Aorta (tissue), 5 donors: ENCODE data around the gene MLKL. TPM values are rescaled to one million over a fixed set of nuclear protein-coding genes. Genes with fewer than 3 reads are reported as not detected.
A peak's percentile ranks its signal among the peaks of the same experiment; 100 is the strongest.

Experiments
- ATAC-seq: fragments of 200-7000 bp; cut with Tn5 transposase; one replicate; pipeline ENCODE4 v1.9.1; 2022; ENCODE audit warnings: moderate library complexity; ENCODE audit not compliant: low FRiP score
- DNase-seq, 2 donors: peaks; one replicate each; pipeline ENCODE4 v3.0.0-alpha.2; 2020
- H3K27ac ChIP-seq, 2 donors: one replicate each; pipeline ENCODE4 v1.5.1; 2013; ENCODE audit warnings: low read length in 2 of 2, mild to moderate bottlenecking in 2 of 2, moderate library complexity in 2 of 2, control low read depth in 1 of 2, inconsistent platforms in 1 of 2, low read depth in 1 of 2
- H3K27me3 ChIP-seq, 2 donors: one replicate each; pipeline ENCODE4 v1.6.1; 2013; ENCODE audit warnings: control low read depth in 1 of 2, low read length in 1 of 2, mild to moderate bottlenecking in 1 of 2, moderate library complexity in 1 of 2; ENCODE audit not compliant: insufficient read depth in 2 of 2, control insufficient read depth in 1 of 2
- H3K36me3 ChIP-seq, 2 donors: one replicate each; pipeline ENCODE4 v1.6.1; 2013; ENCODE audit warnings: control low read depth in 1 of 2, low read length in 1 of 2, mild to moderate bottlenecking in 1 of 2; ENCODE audit not compliant: insufficient read depth in 2 of 2, control insufficient read depth in 1 of 2
- H3K4me1 ChIP-seq, 2 donors: one replicate each; pipeline ENCODE4 v1.6.1; 2013; ENCODE audit warnings: low read length in 2 of 2, control low read depth in 1 of 2, mild to moderate bottlenecking in 1 of 2, moderate library complexity in 1 of 2; ENCODE audit not compliant: insufficient read depth in 2 of 2, control insufficient read depth in 1 of 2
- H3K4me3 ChIP-seq, 2 donors: one replicate each; pipeline ENCODE4 v1.5.1; 2013; ENCODE audit warnings: low read length in 2 of 2, control low read depth in 1 of 2, mild to moderate bottlenecking in 1 of 2
- H3K9me3 ChIP-seq: one replicate; pipeline ENCODE4 v1.6.1; 2013; ENCODE audit warnings: mild to moderate bottlenecking, low read length; ENCODE audit not compliant: control insufficient read depth
- WGBS, 2 donors: extraction: QIAGEN DNeasy Blood & Tissue Kit; methylation state at CpG; one replicate each; pipeline ENCODE4 v1.1.7; 2013; 5-methylcytosine and 5-hydroxymethylcytosine counted together
- intact Hi-C, 2 donors: fragments of 100-400 bp; cut with DNase I; formaldehyde crosslinking; loops; one replicate each; pipeline versions ENCODE4 v1.14.2 to v1.15.0; 2022
- polyA plus RNA-seq, 2 donors: library from polyadenylated mRNA; stranded (reverse); fragments of 200-250 nt; gene quantifications; one replicate each; pipeline ENCODE4 v1.2.3, GENCODE V29; 2013
- total RNA-seq, 2 donors: library from RNA; stranded (reverse); fragmentation: NEBNext Ultra II Directional; extraction: Animal tissue kit (Norgen Biotek cat#: 25700); gene quantifications; one replicate each; pipeline ENCODE4 v1.2.1, GENCODE V29; 2021
- donor health status: healthy with polysubstance abuse.
- donor health status: Bipolar disorder and iron deficiency.
- donor health status: DM: no; HTN: no; CAD: no.
- donor health status: DM: no; HTN: no; CAD: no.
- donor health status: DM: yes; HTN: yes; CAD: no.

Gene MLKL
- total and polyA plus RNA-seq, 4 donors = 10.9 to 31.3 (median 22.0) TPM

- DNase-seq = no peak
- H3K4me1 ChIP-seq = peaks cover 0 to 1% of the 10 kb centered on the region in 2 donors
- intact Hi-C loops = no loop called here
- ATAC-seq = peak; percentile 15
- H3K36me3 ChIP-seq = no peaks in the 10 kb centered on the region
- no peaks in the 10 kb centered on the region for H3K9me3 ChIP-seq
- 22 to 27% methylated on average over 15 of the region's 15 CpGs for WGBS, 2 donors
- H3K4me3 ChIP-seq = no peak overlapping the region
- no peak overlapping the region for H3K27ac ChIP-seq
- no peaks in the 10 kb centered on the region for H3K27me3 ChIP-seq
Observed at GRCh38 chr16:74743668-74744299, 43.1 kb upstream of the MLKL start.

- Histone ChIP-seq H3K4me3 (no peak overlapping the region), H3K27ac (no peak overlapping the region), H3K36me3 (no peaks in the 10 kb centered on the region), H3K9me3 (no peaks in the 10 kb centered on the region), H3K27me3 (no peaks in the 10 kb centered on the region), H3K4me1 (peaks cover 0 to 1% of the 10 kb centered on the region in 2 donors)
- DNase-seq = no peak
- intact Hi-C loops = no loop called here
- ATAC-seq = no peak
- 34 to 35% methylated on average over 8 of the region's 8 CpGs for WGBS, 2 donors
Observed at GRCh38 chr16:74743045-74743667, 42.5 kb upstream of the MLKL start.

GRCh38 chr16:74742051-74742481, 41.4 kb upstream of the MLKL start:
- intact Hi-C loops = no loop called here
- peaks cover 0 to 1% of the 10 kb centered on the region in 2 donors for H3K4me1 ChIP-seq
- H3K4me3 ChIP-seq = no peak overlapping the region
- H3K27ac ChIP-seq = no peak overlapping the region
- no peaks in the 10 kb centered on the region for H3K9me3 ChIP-seq
- DNase-seq (no peak), ATAC-seq (no peak)
- H3K27me3 ChIP-seq = no peaks in the 10 kb centered on the region
- 36 to 41% methylated on average over 10 of the region's 10 CpGs for WGBS, 2 donors
- H3K36me3 ChIP-seq = no peaks in the 10 kb centered on the region

GRCh38 chr16:74740795-74741304, 40.2 kb upstream of the MLKL start:
- 51 to 57% methylated on average over 13 of the region's 13 CpGs for WGBS, 2 donors
- Histone ChIP-seq H3K27ac (no peak overlapping the region), H3K36me3 (no peaks in the 10 kb centered on the region), H3K4me1 (peaks cover 0 to 1% of the 10 kb centered on the region in 2 donors), H3K9me3 (no peaks in the 10 kb centered on the region), H3K4me3 (no peak overlapping the region), H3K27me3 (no peaks in the 10 kb centered on the region)
- ATAC-seq (no peak), DNase-seq (peak in 1 of 2 donors; percentile 62)
- intact Hi-C loops = no loop called here

- Histone ChIP-seq H3K27ac (no peak overlapping the region), H3K4me1 (peaks cover 0 to 1% of the 10 kb centered on the region in 2 donors)
- DNase-seq = no peak
Observed at GRCh38 chr16:74739275-74739674, 38.6 kb upstream of the MLKL start.

GRCh38 chr16:74738816-74739215, 38.2 kb upstream of the MLKL start:
- Histone ChIP-seq H3K36me3 (no peaks in the 10 kb centered on the region), H3K27me3 (no peaks in the 10 kb centered on the region), H3K9me3 (no peaks in the 10 kb centered on the region), H3K27ac (no peak overlapping the region), H3K4me1 (peaks cover 0 to 1% of the 10 kb centered on the region in 2 donors), H3K4me3 (no peak overlapping the region)
- ATAC-seq (no peak), DNase-seq (no peak)
- WGBS, 2 donors = 94 to 96% methylated on average over 11 of the region's 11 CpGs
- intact Hi-C loops = no loop called here

More at GRCh38 chr16:74739275-74739674, 38.6 kb upstream of the MLKL start:
- no peak for ATAC-seq
- no peak overlapping the region for H3K4me3 ChIP-seq
- H3K9me3 ChIP-seq = no peaks in the 10 kb centered on the region
- no peaks in the 10 kb centered on the region for H3K36me3 ChIP-seq
- intact Hi-C loops = no loop called here
- WGBS, 2 donors = 78 to 81% methylated on average over 6 of the region's 6 CpGs
- no peaks in the 10 kb centered on the region for H3K27me3 ChIP-seq

GRCh38 chr16:74738113-74738541, 37.5 kb upstream of the MLKL start:
- no peaks in the 10 kb centered on the region for H3K4me1 ChIP-seq
- no peak for DNase-seq
- no peaks in the 10 kb centered on the region for H3K9me3 ChIP-seq
- no peak overlapping the region for H3K27ac ChIP-seq
- H3K4me3 ChIP-seq = no peak overlapping the region
- 41 to 47% methylated on average over 10 of the region's 10 CpGs for WGBS, 2 donors
- no peaks in the 10 kb centered on the region for H3K36me3 ChIP-seq
- no peak for ATAC-seq
- no peaks in the 10 kb centered on the region for H3K27me3 ChIP-seq
- intact Hi-C loops = no loop called here

GRCh38 chr16:74737521-74737920, 36.9 kb upstream of the MLKL start:
- intact Hi-C loops = no loop called here
- H3K27ac ChIP-seq = no peak overlapping the region
- no peak overlapping the region for H3K4me3 ChIP-seq
- ATAC-seq (no peak), DNase-seq (no peak)
- H3K36me3 ChIP-seq = no peaks in the 10 kb centered on the region
- H3K9me3 ChIP-seq = no peaks in the 10 kb centered on the region
- no peaks in the 10 kb centered on the region for H3K4me1 ChIP-seq
- H3K27me3 ChIP-seq = no peaks in the 10 kb centered on the region
- 77 to 79% methylated on average over 6 of the region's 6 CpGs for WGBS, 2 donors
